LNCAP (cell line): ENCODE data around the gene HAGHL.

Source experiments
- CTCF ChIP-seq: fragments of 450-650 bp; IDR thresholded peaks from 2 replicates; pipeline ENCODE4 v1.5.1; 2017; ENCODE audit warnings: mild to moderate bottlenecking

Gene HAGHL

DNA sequence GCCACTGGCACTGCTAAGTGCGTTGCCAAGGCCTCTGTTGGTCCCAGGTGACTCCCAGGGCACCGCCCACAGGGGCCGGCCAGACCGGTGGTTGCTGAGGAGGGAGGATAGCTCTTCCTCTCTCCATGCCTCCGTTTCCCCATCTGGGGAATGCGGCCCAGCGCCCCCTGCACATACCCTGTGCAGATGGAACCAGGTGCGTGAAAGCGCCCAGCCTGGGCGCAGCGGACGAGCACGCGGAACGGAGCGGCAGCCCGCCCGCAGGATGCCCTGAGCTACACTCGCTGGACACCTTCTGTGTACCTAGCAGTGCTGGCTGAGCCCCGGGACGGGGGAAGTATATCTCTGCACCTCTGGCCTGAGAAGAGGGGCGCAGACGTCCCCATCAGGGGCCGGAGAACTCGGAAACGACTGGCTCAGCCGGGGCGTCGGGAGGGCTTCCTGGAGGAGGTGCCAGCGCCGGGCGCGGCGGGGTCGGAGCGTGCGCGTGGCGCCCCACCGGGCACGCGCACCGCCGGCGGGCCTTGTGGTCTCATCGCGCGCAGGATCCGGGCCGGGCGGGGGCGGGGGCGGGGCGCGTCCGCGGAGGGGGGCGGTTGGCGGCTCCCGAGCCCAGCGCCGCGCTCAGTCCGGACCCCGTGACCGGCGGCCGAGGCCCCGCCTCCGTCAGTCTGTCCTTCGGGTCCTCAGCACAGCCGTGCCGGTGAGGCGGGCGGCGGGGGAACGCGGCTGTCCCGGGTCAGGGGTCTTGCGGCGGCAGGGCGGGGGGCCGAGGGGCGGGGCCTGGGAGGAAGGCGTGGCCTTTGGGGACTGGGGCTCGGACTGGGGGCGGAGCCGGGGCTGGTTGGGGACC, at the start of gene HAGHL, which contains the start of gene CCDC78:
HAGHL (plus strand) TSS at position 669 of the 853 bp plus-strand sequence. CDS start 404 bp downstream, outside the sequence.
CCDC78 (minus strand) TSS at position 6 of the 853 bp plus-strand sequence. CDS start 76 bp downstream, outside the sequence.
- TF ChIP-seq CTCF = no peak

- no peak for TF ChIP-seq CTCF
Observed at GRCh38 chr16:677316-678190, 49.4 kb upstream of the HAGHL start.

DNA sequence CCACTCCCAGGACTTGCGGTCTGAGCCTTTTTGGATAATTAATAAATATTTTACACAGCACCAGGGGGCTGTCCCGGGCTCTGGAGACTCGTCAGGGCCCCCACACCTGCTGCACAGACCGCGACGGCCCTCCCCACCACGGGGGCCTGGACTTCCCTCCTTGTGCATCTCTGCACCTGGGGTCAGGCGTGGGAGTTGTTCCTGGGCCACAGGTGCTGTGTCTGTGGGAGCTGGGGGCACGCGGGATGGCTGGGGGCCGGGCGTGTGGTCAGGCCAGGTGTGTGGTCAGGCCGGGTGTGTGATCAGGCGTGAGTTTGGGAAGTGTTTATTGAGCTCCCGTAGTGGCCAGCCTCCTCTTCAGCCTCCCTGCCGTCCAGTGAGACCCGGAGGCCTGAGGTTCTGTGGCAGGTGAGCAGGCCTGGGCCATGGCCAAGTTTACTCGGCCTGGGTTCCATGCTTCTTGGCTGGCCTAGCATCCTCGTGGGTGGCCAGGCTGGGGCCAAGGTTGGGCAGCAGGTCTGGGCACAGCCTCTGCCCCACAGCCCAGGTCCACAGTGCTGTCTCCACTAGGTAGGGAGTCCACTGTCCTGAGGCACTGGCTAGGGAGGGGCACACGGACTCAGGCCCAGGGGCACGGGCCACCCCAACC, 48.6 kb upstream of the HAGHL start:
- TF ChIP-seq CTCF = no peak

DNA sequence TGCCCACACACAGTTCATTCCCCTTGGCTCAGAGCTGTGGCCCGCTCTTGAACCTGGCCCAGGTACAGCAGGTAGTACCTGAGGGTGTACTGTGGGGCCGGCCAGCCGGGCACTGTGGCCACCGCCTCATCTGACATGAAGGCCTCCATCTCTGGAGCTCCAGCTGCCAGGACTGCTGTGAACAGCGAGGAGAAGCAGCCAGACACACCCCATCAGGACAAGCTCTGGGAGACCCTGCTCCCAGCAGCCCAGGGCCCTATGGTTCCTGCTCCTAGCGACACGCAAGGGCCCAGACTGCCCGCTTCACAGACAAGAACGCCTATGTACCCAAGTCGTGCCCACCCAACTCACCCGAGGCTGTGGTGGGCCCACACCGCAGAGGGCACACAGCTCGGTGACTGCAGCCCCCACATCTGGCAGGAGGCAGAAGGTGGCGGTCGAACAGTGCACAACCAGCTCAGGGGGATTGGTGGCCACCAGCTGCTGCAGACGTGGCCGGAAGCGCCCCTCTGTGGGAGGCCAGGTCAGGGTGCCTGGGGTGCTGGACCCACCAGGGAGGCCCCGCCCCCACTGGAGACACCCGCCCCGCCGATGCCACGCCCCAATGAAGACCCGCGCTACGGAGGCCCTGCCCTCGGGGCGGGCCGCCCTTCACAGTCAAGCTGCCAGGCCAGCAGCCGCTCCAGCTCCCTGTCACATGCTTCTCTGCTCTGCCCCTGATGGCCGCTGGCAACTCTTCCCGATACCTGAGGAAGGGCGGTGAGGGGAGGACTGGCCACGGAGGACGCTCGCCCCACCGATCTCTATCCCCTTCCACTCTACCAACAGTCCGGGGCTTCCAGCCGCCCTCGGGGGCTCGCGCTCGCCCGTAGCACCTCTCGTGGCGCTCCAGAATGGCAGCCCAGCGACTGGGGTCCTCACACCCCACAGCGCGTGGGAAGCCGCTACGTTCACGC, 47.8 kb upstream of the HAGHL start:
- TF ChIP-seq CTCF = no peak

DNA sequence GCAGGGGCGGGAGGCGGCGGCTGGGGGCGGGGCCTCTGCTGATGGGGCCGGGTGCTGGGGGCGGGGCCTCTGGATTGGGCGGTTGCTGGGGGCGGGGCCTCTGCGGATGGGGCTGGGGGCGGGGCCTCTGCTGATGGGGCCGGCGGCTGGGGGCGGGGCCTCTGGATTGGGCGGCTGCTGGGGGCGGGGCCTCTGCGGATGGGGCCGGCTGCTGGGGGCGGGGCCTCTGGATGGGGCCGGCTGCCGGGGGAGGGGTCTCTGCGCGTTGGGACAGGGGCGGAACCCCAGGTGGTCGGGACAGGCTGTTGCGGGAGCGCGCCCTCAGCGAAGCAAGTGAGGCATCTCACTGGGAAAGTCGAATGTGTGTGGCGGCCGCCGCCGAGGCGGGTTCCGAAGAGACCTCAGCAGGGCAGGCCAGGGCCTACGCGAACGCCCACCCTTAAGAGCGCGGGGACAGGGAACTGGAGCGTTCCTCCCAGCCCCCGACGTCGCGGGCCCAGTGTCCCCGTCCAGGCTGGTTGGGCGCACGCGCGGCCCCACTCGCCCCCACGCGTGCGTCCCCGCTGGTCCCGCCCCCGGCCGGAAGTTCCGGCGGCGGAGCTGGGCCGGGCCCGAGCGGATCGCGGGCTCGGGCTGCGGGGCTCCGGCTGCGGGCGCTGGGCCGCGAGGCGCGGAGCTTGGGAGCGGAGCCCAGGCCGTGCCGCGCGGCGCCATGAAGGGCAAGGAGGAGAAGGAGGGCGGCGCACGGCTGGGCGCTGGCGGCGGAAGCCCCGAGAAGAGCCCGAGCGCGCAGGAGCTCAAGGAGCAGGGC, 46.9 kb upstream of the HAGHL start, which contains the start of gene STUB1:
STUB1 (plus strand) TSS at position 597 of the 811 bp plus-strand sequence; CDS start at position 713, 116 bp downstream.
- no peak for TF ChIP-seq CTCF

DNA sequence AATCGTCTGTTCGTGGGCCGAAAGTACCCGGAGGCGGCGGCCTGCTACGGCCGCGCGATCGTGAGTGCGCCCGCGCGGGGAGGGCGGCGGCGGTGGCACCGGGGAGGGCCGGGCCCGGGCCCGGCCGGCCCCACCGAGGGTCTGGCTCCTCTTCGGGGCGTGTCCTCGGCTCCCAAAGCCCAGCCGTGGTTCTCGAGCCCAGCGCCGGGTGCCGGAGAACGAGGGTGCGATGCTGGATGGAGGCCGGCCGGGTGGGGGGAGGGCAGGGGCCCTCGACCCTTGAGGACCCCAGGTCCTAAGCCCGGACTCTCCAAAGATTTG, 46.3 kb upstream of the HAGHL start:
- TF ChIP-seq CTCF = no peak
